Hippocampal formation (tissue), 2 donors: ENCODE results near the gene PARP11.
"Not testable (repeated sequence)": the region's sequence is repeated elsewhere in the genome, so short reads cannot be mapped to it uniquely, and the experiment has no call there.

Experiments used
- DNase-seq, 2 donors: peaks; one replicate each; lab custom pipeline; 2025; lab: John Stamatoyannopoulos, UW

The PARP11 gene

DNA sequence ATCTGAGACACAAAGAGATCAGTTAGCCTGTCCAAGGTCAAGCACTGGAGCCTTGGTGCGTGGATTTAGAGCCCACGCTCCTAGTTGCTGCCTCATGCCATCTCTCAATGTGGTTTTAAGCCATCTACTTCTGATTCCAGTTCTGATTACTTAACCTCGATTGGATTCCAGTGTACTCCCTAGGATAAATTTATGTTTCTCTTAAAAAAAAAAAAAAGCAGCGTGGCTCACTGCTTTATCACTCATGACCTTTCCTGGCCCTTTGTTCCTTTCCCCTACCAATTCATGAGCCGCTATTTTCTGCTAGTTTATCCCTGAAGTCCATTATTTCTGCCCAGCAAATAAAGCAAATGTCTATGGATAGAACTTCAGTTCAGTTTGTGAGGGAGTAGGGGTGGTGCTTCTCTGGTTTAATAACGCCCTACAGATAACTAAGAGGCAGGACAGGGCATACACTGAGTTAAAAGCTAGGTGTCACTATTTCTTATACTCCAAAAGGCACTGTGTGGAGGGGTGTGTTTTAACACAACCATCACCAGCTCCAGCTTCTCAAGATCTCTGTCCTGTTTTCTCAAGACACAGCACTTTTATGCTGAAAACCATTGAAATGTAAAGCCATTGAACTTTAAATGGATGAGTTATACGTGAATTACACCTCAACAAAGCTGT is 9.8 kb upstream of the PARP11 start:
- DNase-seq = no peak

DNA sequence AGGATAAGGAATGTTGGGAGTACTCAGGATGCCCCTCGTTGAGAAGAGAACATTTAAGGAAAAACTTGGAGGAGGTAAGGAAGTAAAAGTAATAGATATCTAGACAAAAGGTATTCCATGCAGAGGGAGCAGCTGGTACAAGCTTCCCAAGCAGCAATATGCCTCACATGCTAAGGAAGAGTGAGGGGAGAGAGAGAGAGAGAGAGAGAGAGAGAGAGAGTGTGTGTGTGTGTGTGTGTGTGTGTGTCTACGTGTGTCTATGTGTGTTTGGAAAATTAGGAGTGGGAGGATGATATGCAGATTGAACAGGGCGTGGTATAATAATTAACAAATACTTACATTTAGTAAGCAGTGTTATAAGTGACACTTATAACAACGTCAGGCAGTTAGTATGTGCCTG is 9.2 kb upstream of the PARP11 start:
- DNase-seq = no peak

DNA sequence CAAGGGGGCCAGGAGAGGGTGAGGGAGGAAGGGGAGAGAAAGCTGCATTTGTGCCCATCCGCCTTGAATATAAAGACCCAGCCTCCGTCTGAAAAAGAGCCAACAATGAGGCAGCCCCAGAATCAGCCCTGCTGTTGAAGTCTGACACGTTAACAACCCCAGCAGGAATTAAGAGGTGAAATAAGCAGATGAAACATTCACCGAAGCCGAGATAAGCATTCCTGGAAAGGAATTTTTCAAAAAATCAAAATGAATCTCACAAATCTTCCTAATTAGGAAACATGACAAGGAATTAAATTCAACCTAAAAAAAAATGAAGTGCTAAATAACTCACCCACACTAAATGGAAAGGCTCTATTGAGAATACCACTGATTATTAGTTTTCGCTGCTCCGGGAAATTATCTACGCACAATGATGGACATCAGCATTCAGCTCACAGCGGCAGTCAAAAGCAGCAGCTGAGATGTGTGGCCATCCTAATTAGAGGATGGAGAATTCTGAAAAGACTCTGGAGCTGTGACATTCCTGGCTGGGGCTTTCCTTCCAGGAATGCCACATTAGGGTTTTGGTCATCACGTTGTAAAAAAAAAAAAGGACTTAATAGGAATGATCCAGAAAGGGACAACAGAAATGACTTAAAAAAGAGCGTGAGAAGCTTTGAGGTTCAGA is 8.2 kb upstream of the PARP11 start:
- no peak for DNase-seq

DNA sequence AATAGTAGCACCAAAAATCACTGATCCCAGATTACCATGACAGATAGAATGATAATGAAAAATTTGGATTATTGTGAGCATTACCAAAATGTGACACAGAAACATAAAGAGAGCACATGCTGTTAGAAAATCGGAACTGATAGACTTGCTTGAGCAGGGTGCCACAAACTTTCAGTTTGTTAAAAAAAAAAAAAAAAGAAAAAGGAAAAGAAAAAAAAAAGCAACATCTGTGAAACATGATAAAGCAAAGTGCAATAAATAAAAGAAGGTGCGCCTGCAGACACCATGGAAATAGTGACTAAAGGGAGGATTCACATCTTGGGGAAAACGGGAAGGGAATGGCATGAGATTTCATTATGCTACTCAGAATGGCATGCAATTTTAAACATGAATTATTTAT is 6.6 kb upstream of the PARP11 start:
- no peak for DNase-seq

DNA sequence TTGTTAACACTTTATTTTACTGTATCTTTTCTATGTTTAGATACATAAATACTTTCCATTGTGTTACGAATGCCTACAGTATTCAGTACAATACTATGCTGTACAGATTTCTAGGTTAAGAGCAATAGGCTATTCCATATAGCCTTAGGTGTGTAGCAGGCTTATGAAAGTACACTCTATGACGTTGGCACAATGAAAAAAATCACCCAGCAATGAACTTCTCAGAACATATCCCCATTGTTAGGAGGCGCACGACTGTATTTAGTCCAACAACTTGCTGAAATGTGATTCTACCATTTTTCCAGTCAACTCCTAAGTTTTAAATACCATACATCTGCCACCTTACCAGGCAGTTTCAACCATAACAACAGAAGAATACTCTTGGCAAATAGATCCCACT is 1.8 kb downstream of the PARP11 start:
- DNase-seq = no peak

DNA sequence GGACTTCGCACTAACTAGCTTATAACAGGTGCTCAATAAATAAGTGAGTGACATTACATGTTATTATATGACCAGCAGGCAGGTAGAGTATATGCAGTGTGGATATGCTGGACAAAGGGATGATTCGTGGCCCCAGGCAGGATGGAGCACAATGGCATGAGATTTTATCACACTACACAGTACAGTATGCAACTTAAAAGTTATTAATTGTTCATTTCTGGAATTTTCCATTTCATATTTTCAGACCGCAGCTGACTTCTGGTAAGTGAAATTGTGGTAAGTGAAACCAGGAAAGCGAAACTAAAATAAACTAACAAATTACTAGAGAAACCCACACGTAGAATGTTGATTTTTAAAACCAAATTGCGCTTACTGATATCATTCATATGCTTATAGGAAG is 3.3 kb downstream of the PARP11 start:
- DNase-seq = no peak

DNA sequence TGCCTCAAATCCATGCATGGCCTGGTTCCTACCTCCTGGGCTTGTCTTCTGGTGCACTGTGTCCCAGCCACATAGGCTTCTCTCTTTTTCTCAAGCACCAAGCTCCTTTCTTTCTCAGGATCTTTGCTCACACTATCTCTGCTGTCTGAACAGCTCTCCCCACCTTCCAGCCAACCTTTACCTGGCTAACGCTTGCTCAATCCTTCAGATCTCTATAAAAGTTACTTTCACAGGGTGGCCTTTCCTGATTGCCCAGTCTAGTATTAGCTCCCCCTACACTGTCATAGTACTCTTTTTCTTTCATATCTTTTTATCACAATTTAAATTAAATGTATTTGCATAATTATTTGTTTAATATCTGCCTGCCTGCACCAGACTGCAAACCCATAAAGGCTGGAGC is 3.8 kb downstream of the PARP11 start:
- DNase-seq = no peak

DNA sequence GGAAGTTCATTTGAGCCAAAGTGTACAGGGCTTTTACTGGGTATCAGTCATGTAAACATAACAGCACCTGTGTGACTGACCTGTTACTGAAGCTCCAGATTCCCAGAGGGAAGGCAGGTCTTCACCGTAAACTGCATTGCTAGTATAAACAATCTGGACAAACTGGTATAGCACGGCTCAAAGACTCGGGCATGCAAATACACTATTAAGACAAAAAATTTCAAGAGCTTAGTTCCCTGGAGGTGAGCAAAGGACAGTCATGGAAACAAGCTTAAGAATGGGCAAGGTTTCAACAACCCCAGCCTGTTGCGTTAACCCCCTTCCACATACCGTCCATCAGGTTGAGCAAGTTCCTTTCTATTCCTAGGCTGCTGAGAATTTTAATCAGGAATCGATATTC is 9.4 kb downstream of the PARP11 start:
- no peak for DNase-seq

DNA sequence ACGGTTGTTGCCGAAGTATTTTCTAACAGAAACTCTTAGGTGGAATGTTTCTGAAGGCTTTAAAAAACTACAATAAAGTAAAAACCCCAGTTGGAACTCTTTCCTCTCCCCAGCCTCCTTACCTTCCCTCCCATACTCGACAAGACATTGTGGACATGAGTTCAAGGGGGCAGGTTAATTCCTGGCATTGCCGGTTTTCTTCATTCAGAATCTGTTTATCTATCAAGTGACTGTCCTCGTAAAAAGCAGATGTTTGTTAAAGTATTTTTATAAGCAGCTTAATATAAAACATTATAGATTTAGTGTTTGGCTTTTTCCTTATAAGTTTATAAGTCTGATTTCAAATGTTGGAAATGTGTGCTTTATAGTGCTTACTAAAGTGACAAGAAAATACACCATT is 30.7 kb downstream of the PARP11 start:
- no peak for DNase-seq

DNA sequence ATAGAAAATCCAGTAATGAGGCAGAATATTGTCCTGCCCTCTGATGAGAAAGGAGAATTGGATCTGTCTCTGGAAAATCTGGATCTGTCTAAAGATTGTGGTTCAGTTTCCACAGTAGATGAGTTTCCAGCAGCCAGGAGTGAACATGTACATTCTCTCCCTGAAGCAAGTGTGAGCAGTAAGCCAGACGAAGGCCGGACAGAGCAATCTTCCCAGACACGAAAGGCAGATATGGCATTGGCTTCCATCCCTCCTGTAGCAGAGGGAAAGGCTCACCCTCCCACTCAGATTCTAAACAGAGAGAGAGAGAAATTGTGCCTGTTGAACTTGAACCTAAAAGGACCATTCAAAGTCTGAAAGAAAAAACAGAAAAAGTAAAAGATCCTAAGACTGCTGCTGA is 31.4 kb downstream of the PARP11 start:
- no peak for DNase-seq

DNA sequence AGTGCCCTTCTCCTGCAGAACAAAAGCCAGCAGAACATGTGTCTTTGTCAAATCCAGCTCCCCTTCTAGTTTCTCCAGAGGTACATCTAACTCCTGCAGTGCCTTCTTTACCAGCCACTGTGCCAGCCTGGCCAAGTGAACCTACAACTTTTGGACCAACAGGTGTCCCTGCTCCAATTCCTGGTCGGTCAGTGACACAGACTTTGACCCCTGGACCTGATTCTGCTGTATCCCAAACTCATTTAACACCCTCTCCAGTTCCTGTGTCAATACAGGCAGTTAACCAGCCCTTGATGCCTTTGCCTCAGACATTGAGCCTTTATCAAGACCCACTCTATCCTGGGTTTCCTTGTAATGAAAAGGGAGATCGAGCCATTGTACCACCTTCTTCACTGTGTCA is 32.4 kb downstream of the PARP11 start:
- not testable (repeated sequence) for DNase-seq

DNA sequence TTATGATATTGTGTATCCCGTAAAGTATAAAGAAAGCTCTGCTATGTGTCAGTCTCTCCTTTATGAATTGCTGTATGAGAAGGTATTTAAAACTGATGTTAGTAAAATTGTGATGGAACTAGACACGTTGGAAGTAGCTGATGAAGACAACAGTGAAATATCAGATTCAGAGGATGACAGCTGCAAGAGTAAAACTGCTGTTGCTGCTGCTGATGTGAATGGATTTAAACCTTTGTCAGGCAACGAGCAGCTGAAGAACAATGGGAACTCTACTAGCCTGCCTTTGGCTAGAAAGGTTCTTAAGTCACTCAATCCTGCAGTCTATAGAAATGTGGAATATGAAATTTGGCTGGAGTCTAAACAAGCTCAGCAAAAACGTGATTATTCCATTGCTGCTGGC is 33.5 kb downstream of the PARP11 start:
- not testable (repeated sequence) for DNase-seq

DNA sequence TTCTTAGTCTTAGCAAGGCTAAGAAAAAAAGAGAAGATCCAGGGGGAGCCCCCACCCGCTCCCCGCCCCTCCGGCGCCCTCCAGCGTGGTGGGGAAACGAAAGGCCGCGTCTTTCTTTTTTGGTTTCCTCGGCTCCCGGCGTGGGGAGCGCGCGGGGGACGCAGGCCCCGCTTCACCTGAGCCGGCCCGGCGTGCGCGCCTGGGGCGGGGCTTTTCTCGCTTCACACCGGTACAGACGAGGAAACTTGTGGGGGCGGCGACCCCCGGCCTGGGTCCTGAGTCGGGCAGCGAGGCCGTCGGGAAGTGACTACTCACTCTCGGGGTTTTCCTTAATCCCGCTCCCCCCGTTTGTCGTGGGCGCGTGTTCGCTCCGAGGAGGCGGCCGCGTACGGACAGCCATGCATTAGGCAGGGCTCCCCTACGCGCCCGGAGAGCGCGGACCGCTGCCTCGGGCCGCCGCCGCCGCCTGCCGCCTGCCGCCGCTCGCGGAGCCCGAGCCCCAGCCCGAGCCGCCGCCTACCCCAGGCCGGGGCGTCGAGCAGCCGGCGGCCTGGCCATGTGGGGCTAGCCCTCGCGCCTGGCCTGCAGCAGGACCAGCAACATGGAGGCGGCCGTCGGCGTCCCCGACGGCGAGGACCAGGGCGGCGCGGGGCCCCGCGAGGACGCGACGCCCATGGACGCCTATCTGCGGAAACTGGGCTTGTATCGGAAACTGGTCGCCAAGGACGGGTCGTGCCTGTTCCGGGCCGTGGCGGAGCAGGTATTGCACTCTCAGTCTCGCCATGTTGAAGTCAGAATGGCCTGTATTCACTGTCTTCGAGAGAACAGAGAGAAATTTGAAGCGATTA is 34.3 kb downstream of the PARP11 start:
- not testable (repeated sequence) for DNase-seq

DNA sequence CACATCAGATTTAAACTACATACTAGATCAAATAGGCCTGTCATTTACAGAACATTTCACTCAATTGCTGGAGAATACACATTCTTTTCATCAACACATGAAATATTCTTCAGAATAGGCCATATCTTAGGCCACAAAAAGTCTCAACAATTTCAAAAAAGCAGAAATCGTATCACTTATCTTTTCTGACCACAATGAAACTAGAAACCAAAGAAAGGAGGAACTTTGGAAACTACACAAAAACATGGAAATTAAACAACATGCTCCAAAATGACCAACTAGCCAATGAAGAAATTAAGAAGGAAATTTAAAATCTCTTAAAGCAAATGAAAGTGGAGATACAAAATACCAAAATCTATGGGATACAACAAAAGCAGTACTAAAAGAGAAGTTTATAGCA is 35.1 kb downstream of the PARP11 start:
- DNase-seq = no peak

DNA sequence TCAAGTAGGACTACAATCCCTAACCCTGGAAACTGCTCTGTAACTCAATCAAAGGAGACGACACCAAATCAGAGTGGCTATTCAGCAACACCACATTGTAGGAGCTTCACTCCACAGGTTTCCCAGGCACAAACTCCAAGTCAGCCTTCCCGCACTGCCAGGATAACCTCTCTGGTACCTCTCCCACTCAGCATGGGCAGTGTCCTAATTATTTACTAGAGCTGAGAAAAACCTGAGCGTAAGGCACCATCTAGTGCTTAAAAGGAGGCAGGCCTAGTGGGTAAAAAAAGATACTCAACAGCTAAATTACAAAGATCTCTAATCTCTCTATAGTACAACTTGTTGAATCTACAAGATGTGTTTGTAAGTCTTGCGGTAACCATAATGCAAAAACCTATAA is 36.1 kb downstream of the PARP11 start:
- DNase-seq = no peak

DNA sequence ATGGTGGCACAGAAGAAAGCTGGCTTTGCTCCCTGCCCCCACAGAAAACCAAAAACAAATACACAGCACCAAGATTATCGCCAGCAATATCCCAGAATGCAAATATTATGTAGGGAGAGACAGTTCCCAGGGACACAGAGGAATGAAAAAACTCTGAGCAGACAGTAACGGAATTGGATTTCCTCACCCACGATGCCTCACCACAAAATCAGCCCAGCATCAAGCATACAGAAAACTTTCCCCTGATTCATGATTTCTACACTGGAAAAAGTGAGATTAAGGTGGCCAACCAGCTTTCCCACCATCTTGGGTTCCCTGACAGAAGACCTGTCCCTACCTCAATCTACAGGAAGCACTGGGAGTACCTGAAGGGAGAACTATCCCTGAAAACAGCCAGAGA is 36.6 kb downstream of the PARP11 start:
- no peak for DNase-seq

DNA sequence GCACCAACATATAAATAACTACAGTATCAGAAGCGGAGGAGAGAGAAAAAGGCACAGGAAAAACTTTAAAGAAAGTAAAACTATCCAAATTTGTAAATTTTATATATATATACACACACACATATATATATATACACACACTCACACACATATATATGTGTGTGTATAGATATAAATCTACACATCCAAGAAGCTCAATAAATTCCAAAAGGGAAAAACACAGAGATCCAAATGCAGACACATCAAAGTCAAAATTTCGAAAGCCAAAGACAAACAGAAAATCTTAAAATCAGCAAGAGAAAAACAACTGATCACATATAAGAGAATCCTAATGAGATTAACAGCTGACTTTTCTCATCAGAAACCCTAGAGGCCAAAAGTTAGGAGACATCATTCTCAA is 37.3 kb downstream of the PARP11 start:
- no peak for DNase-seq

DNA sequence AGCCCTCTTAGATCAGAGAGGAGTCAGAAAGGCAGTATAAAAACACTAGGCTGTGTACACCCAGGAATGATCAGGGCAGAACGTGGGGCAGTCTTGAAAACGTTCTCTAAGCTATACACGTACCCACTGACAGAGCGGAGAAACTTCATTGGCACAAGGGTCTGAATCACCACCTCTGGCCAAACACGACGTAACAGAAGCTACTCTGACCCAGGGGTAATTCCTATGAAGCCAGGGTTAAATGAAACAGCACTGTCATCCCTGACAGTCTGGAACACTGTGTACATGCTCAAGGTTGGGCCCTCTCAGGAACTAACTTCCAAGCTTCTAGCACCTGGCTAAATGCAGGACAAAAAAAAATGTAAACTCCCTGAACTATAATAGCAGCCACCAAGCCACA is 38.4 kb downstream of the PARP11 start:
- no peak for DNase-seq

DNA sequence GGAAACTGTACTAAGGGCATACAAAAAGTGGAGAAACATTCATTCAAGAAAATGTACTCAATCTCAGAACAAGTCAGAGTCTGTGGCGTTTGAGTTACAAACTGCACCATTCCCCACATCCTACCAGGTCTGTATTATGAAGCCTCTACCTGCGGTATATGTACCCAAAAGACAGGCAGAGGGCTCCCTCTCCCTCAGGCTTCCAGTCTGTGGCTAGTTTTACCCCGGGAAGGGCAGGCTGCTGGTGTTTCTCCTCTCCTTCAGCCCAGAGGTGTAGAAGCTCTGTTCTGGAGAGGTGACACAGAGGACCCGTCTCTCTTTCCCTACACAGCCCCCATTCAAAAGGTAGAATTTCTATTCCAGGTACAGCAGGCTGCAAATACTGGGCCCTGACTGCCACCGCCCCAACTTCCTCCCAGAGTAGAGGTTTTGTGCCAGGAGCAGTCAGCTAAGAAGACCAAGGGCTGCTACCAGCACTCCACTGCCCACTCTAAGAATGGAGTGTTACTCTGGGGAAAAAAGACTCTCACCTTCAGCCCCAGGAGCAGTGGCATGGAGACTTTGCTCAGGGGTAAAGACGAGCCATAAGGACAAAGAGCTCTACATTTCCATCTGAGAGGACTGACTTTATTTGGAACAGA is 39.4 kb downstream of the PARP11 start:
- DNase-seq = no peak

DNA sequence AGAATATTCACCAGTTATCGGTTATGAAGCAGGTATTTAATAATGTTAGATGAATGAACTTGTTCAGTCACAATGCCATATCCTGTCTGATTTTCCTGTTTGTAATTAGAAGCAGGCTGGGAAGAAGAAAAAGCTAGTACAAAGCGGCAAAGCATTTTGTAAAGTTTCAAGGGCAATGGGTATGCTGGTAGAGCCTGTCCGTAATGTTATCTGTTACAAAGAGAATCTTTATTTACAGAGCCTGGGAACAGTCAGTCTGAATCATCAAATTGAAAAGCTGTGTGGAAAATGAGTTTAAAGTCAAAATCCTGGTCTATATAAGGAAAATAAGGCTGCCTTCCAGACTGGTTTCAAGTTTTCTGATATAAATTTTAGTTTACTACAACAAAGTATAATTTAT is 40.5 kb downstream of the PARP11 start:
- DNase-seq = no peak

DNA sequence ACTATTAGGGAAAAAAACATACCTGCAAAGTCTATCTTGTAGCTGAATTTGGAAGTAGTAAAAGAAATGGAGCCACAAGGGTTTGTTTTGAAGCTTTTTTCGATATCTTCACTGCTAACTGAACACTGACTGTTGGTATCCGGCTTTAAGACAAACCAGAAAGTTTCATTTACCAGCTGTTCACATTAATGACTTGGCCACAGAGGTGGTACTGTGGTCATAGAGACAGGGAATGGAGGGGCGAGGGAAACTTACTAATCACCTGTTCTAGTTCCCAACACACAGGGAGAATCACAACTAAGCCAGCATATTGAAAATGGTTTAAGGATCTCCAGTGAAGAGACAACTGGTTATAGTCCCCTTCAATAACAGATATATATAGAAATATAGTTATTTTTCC is 44.3 kb downstream of the PARP11 start:
- no peak for DNase-seq

DNA sequence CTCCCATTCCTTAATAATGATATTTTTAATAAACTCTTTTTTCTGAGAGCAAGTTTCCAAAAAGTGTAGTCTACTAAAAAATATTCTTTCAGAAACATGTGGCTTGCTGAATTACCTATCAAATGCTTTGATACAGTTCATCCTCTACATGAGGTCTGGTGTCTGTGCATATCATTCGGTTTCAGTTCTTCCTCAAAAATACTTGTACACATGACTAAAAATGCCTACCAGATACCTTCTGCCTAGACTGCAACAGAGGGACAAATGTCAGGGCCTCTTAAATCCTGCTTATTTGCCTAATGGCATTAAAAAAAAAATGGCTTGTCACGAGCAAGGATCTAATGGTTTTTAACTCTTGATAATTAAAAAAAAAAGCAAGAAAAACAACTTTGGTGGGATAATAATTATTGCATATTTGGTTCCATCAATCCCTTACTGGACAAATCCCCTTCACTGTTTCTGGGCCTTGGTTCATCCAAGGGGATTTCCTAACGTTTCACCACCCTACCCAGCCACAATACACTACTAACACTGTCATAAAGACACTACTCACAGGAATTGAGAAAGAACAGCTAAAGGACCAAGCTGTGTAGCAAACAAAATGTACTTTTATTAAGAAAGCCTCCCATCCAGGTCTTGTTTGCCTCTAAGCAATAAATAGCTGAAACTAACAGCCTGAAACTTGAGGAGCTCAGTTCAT is 45.7 kb downstream of the PARP11 start:
- DNase-seq = no peak
